Motor neuron (in vitro differentiated cells): ENCODE results near the gene LUC7L2. TPM values are rescaled to one million over a fixed set of nuclear protein-coding genes. Genes with fewer than 3 reads are reported as not detected.
"Not testable (repeated sequence)": the region's sequence is repeated elsewhere in the genome, so short reads cannot be mapped to it uniquely, and the experiment has no call there.

Source experiments
- ATAC-seq, 8 experiments: fragments of 200-7000 bp; cut with Tn5 transposase; replicated peaks in 6 of 8; 2 replicates each; pipeline ENCODE4 v1.8.0; 2021; ENCODE audit warnings: mild to moderate bottlenecking in 8 of 8, moderate library complexity in 8 of 8
- H3K27ac ChIP-seq, 2 donors: fragments of 250-450 bp; sonication (Bioruptor Pico); 2 replicates each; pipeline ENCODE4 v1.9.0; 2021; ENCODE audit warnings: antibody characterized with exemption in 2 of 2, mild to moderate bottlenecking in 2 of 2, moderate library complexity in 1 of 2
- H3K4me1 ChIP-seq, 2 donors: fragments of 250-450 bp; sonication (Bioruptor Pico); replicated peaks in 1 of 2; 2 replicates each; pipeline ENCODE4 v1.6.1; 2021; ENCODE audit warnings: antibody characterized with exemption in 2 of 2, mild to moderate bottlenecking in 2 of 2, moderate library complexity in 1 of 2
- H3K4me3 ChIP-seq, 5 donors: fragments of 250-450 bp; sonication (Bioruptor Pico); 2 replicates each; pipeline ENCODE4 v1.9.0; 2021; ENCODE audit warnings: antibody characterized with exemption in 5 of 5, mild to moderate bottlenecking in 5 of 5, moderate library complexity in 4 of 5
- WGBS, 10 experiments: fragments of 450-650 bp; shearing (Covaris generic); methylation state at CpG; one replicate each; pipeline ENCODE4 v1.0.0; 2022; 5-methylcytosine and 5-hydroxymethylcytosine counted together
- in situ Hi-C, 9 experiments: fragments of 400-800 bp; cut with MboI; loops; one replicate each; pipeline ENCODE4 v1.15.0; 2021; ENCODE audit warnings: low sequenced_read_pairs in 9 of 9, low pct_unique_long_range_greater_than_20kb in 2 of 9; ENCODE audit not compliant: unreplicated experiment in 9 of 9
- total RNA-seq, 8 experiments: library from RNA; unstranded; fragments of 300-600 nt; gene quantifications; 2 replicates each; pipeline versions ENCODE4 v1.2.3 to v1.2.4, GENCODE V29; 2022

LUC7L2 gene
- 100 to 1,000 TPM in 1 of 8 experiments, 10 to 100 TPM in 7; 40.4 to 113 (median 51.3) TPM for total RNA-seq

- Histone ChIP-seq H3K4me3 (peak within 1 kb of the TSS; percentile 62 to 86 (median 72)), H3K4me1 (peaks cover 2 to 9% of the 10 kb centered on the region in 2 donors), H3K27ac (peak within 1 kb of the TSS; percentile 97)
- in situ Hi-C loops = no loop called here
- ATAC-seq = peak; percentile 73 to 84 (median 82)
- 0 to 3% (median 0%) methylated on average over 3 to 23 of the region's 98 CpGs; no CpG with 5 or more reads in 6 of the 10 experiments for WGBS, 10 experiments
Observed at GRCh38 chr7:139359366-139360209, at the start of gene LUC7L2. Gene LUC7L2, plus strand, starts transcription at chr7:139359894. Its CDS starts 368 bp downstream, at chr7:139360262.

GRCh38 chr7:139317939-139318505 lies 41.7 kb upstream of the LUC7L2 start:
- WGBS, 10 experiments = 71 to 100% (median 91%) methylated on average over 1 to 5 of the region's 5 CpGs; no CpG with 5 or more reads in 2 of the 10 experiments
- Histone ChIP-seq H3K27ac (no peak overlapping the region), H3K4me1 (no peaks in the 10 kb centered on the region), H3K4me3 (no peak overlapping the region)
- in situ Hi-C loops = no loop called here
- ATAC-seq = no peak

- Histone ChIP-seq H3K4me1 (no peaks in the 10 kb centered on the region), H3K4me3 (no peak overlapping the region), H3K27ac (no peak overlapping the region)
- in situ Hi-C loops = no loop called here
- peak in 1 of 8 experiments; percentile 76 for ATAC-seq
- WGBS, 10 experiments = 0 to 100% (median 80%) methylated on average over 1 to 11 of the region's 11 CpGs; no CpG with 5 or more reads in 3 of the 10 experiments
Observed at GRCh38 chr7:139321071-139321745, 38.5 kb upstream of the LUC7L2 start.

- H3K4me3 ChIP-seq, in situ Hi-C loops, ATAC-seq, H3K4me1 ChIP-seq, H3K27ac ChIP-seq: not testable (repeated sequence)
- WGBS, 10 experiments = 81 to 98% (median 91%) methylated on average over 2 to 11 of the region's 11 CpGs
Observed at GRCh38 chr7:139324709-139325108, 35.0 kb upstream of the LUC7L2 start.

GRCh38 chr7:139328375-139328774 lies 31.3 kb upstream of the LUC7L2 start:
- in situ Hi-C loops = no loop called here
- ATAC-seq = peak in 3 of 8 experiments; percentile 52 to 71 (median 62)
- Histone ChIP-seq H3K4me3 (no peak overlapping the region), H3K4me1 (no peaks in the 10 kb centered on the region), H3K27ac (no peak overlapping the region)
- WGBS, 10 experiments = 0 to 80% (median 50%) methylated on average over 1 to 2 of the region's 2 CpGs; no CpG with 5 or more reads in 5 of the 10 experiments

- H3K27ac ChIP-seq = no peak overlapping the region
- H3K4me1 ChIP-seq = no peaks in the 10 kb centered on the region
- no peak overlapping the region for H3K4me3 ChIP-seq
- WGBS, 10 experiments = 0 to 79% (median 48%) methylated on average over 1 to 2 of the region's 2 CpGs
- in situ Hi-C loops = no loop called here
- ATAC-seq = no peak
Observed at GRCh38 chr7:139329119-139329518, 30.6 kb upstream of the LUC7L2 start.

GRCh38 chr7:139330333-139331030 lies 29.2 kb upstream of the LUC7L2 start:
- Histone ChIP-seq H3K27ac (no peak overlapping the region), H3K4me3 (no peak overlapping the region), H3K4me1 (no peaks in the 10 kb centered on the region)
- ATAC-seq = no peak
- in situ Hi-C loops = no loop called here
- 40 to 100% (median 80%) methylated on average over 1 to 2 of the region's 3 CpGs; no CpG with 5 or more reads in 3 of the 10 experiments for WGBS, 10 experiments

GRCh38 chr7:139332697-139333359 lies 26.9 kb upstream of the LUC7L2 start:
- in situ Hi-C loops = no loop called here
- no peaks in the 10 kb centered on the region for H3K4me1 ChIP-seq
- WGBS, 10 experiments = 50 to 100% (median 87%) methylated on average over 1 to 5 of the region's 5 CpGs
- H3K27ac ChIP-seq = no peak overlapping the region
- no peak overlapping the region for H3K4me3 ChIP-seq
- ATAC-seq = no peak

- H3K4me1 ChIP-seq, ATAC-seq, H3K27ac ChIP-seq, in situ Hi-C loops, H3K4me3 ChIP-seq: not testable (repeated sequence)
- WGBS, 10 experiments = 91 to 100% (median 100%) methylated on average over 1 to 9 of the region's 13 CpGs; no CpG with 5 or more reads in 1 of the 10 experiments
Observed at GRCh38 chr7:139333443-139333842, 26.3 kb upstream of the LUC7L2 start.

- no peak overlapping the region for H3K27ac ChIP-seq
- no peak for ATAC-seq
- H3K4me1 ChIP-seq = no peaks in the 10 kb centered on the region
- in situ Hi-C loops = no loop called here
- no peak overlapping the region for H3K4me3 ChIP-seq
- 21 to 100% (median 66%) methylated on average over 2 to 4 of the region's 4 CpGs for WGBS, 10 experiments
Observed at GRCh38 chr7:139334399-139335150, 25.1 kb upstream of the LUC7L2 start.

- in situ Hi-C loops = no loop called here
- no peak overlapping the region for H3K4me3 ChIP-seq
- peaks cover 0 to 5% of the 10 kb centered on the region in 2 donors for H3K4me1 ChIP-seq
- no peak overlapping the region for H3K27ac ChIP-seq
- no peak for ATAC-seq
- WGBS, 10 experiments = 60 to 100% (median 97%) methylated on average over 1 to 2 of the region's 2 CpGs; no CpG with 5 or more reads in 4 of the 10 experiments
Observed at GRCh38 chr7:139339025-139339424, 20.7 kb upstream of the LUC7L2 start.

GRCh38 chr7:139339698-139340036 lies 20.0 kb upstream of the LUC7L2 start:
- Histone ChIP-seq H3K27ac (peak overlapping the region; percentile 99), H3K4me3 (peak overlapping the region; percentile 87 to 96 (median 91)), H3K4me1 (peaks cover 0 to 5% of the 10 kb centered on the region in 2 donors)
- no peak for ATAC-seq
- in situ Hi-C loops = no loop called here
- 92 to 100% (median 100%) methylated on average over 2 to 13 of the region's 13 CpGs; no CpG with 5 or more reads in 1 of the 10 experiments for WGBS, 10 experiments
